OCI-LY7 (cell line): ENCODE measurements around the gene IFRD1. TPM values are rescaled to one million over a fixed set of nuclear protein-coding genes. Genes with fewer than 3 reads are reported as not detected.

Experiments used
- BruUV-seq: library from RNA; stranded (reverse); fragments of 400-500 nt; replicated peaks from 2 replicates; lab custom pipeline; 2021; lab: Mats Ljungman, UMichigan
- CTCF ChIA-PET: fragments of 300-600 bp; sonication (Branson Sonifier 250); formaldehyde crosslinking; loops from one replicate; lab custom pipeline; 2022; ENCODE audit warnings: antibody characterized with exemption; ENCODE audit not compliant: unreplicated experiment; lab: Charles Lee
- POLR2A ChIA-PET: fragments of 300-600 bp; sonication (Branson Sonifier 250); formaldehyde crosslinking; loops from one replicate; lab custom pipeline; 2022; ENCODE audit warnings: antibody characterized with exemption; lab: Charles Lee
- DNase-seq: peaks from one replicate; pipeline ENCODE4 v3.0.0-alpha.2; 2015; ENCODE audit warnings: low spot score
- H2AFZ ChIP-seq: fragments of 200-600 bp; sonication (generic), shearing (Covaris generic); 2 replicates; pipeline ENCODE4 v1.6.1; 2014; ENCODE audit warnings: mild to moderate bottlenecking, antibody characterized with exemption, low read length, moderate library complexity
- H3K27ac ChIP-seq: fragments of 200-600 bp; sonication (generic); 2 replicates; pipeline ENCODE4 v1.5.1; 2014; ENCODE audit warnings: mixed run types, low read depth, mild to moderate bottlenecking, moderate library complexity, low read length, inconsistent platforms; ENCODE audit not compliant: poor library complexity, severe bottlenecking
- H3K36me3 ChIP-seq: fragments of 200-600 bp; sonication (generic); 2 replicates; pipeline ENCODE4 v1.6.1; 2014; ENCODE audit warnings: mild to moderate bottlenecking, antibody characterized with exemption, low read length, moderate library complexity, mixed read lengths; ENCODE audit not compliant: insufficient read depth
- H3K4me1 ChIP-seq: fragments of 200-600 bp; sonication (generic); 2 replicates; pipeline ENCODE4 v1.5.1; 2014; ENCODE audit warnings: mild to moderate bottlenecking, low read length; ENCODE audit not compliant: insufficient read depth, poor library complexity, severe bottlenecking
- H3K4me2 ChIP-seq: fragments of 200-600 bp; sonication (generic); 2 replicates; pipeline ENCODE4 v1.6.1; 2014; ENCODE audit warnings: mild to moderate bottlenecking, low read length
- H3K4me3 ChIP-seq: fragments of 200-600 bp; sonication (generic); 2 replicates; pipeline ENCODE4 v1.5.1; 2014; ENCODE audit warnings: mild to moderate bottlenecking, low read depth, low read length; ENCODE audit not compliant: poor library complexity, severe bottlenecking
- H3K79me2 ChIP-seq: fragments of 200-600 bp; sonication (generic); 2 replicates; pipeline ENCODE4 v1.6.1; 2016; ENCODE audit warnings: low read depth, mild to moderate bottlenecking, low read length, moderate library complexity, mixed read lengths; ENCODE audit not compliant: insufficient read depth
- H3K9me2 ChIP-seq: fragments of 200-600 bp; sonication (generic); 2 replicates; pipeline ENCODE4 v1.6.1; 2016; ENCODE audit warnings: mild to moderate bottlenecking, low read length, mixed read lengths; ENCODE audit not compliant: insufficient read depth
- H3K9me3 ChIP-seq: fragments of 200-600 bp; sonication (generic); 2 replicates; pipeline ENCODE4 v1.6.1; 2014; ENCODE audit warnings: mild to moderate bottlenecking, mixed run types, low read length, mixed read lengths
- H4K20me1 ChIP-seq: fragments of 200-600 bp; sonication (generic); 2 replicates; pipeline ENCODE4 v1.6.1; 2014; ENCODE audit warnings: mild to moderate bottlenecking, antibody characterized with exemption, low read length, moderate library complexity, mixed read lengths; ENCODE audit not compliant: insufficient read depth
- EZH2phosphoT487 ChIP-seq: fragments of 200-600 bp; sonication (generic); IDR thresholded peaks from 2 replicates; pipeline ENCODE4 v1.6.1; 2018; ENCODE audit warnings: low read depth, borderline replicate concordance, mild to moderate bottlenecking, mixed run types, antibody characterized with exemption, low read length, moderate library complexity, mixed read lengths
- intact Hi-C: fragments of 100-400 bp; cut with micrococcal nuclease; formaldehyde crosslinking; loops from one replicate; pipeline ENCODE4 v1.10.0; 2022; ENCODE audit not compliant: unreplicated experiment
- total RNA-seq, 2 experiments: library from RNA; depleted of rRNA in 1 of 2; stranded (reverse); fragments of >200 nt in 1 of 2; shearing (Covaris generic) in 1 of 2; gene quantifications; 2 replicates each; pipeline ENCODE4 v1.2.3, GENCODE V29; 2014 to 2022
- TF ChIP-seq, protein P1 (sequence below): fragments of 200-600 bp; sonication (generic); conservative IDR thresholded peaks from 2 replicates; pipeline ENCODE4 v1.5.1; 2014; ENCODE audit warnings: mild to moderate bottlenecking, antibody characterized with exemption, low read length, moderate library complexity, mixed read lengths

IFRD1 gene
- total RNA-seq, 2 experiments from 2014 or later, result 49.1 to 65.6 TPM

DNA sequence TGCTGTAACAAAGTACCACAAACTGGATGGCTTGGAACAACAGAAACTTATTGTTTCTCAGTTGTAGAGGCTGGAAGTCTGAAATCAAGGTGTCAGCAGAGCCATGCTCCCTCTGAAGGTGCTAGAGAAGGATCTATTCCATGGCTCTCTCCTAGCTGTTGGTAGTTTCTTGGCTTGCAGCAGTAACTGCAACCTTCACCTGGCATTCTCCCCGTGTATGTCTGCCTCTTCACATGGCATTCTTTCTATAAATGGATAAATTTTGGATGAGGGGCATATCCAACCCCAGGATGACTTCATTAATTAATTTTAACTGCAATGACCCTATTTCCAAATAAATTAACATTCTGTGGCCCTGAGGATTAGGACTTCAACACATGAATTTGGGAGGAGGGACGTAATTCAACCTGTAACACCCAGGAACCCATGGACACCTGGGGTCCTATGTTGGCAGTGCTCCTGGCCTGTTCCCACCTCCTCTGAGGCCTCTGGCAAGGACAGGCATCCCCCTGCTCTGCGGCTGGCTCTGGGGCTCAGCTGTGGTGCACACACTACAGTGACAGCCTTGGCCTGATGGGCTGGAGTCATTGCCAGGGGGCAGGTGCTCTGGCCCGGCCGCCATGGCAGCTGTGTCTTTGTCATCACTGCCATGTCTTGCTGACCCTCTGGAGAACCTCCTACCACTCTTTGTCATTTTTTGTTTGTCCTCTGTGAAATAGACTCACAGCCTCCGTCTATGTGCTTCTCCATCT is 61.4 kb downstream of the IFRD1 start:
- no peak for DNase-seq
- H4K20me1 ChIP-seq, result no peaks in the 10 kb centered on the region
- H3K4me2 ChIP-seq, result no peak overlapping the region
- no peaks in the 10 kb centered on the region for H3K9me2 ChIP-seq
- TF ChIP-seq, protein P1, sequence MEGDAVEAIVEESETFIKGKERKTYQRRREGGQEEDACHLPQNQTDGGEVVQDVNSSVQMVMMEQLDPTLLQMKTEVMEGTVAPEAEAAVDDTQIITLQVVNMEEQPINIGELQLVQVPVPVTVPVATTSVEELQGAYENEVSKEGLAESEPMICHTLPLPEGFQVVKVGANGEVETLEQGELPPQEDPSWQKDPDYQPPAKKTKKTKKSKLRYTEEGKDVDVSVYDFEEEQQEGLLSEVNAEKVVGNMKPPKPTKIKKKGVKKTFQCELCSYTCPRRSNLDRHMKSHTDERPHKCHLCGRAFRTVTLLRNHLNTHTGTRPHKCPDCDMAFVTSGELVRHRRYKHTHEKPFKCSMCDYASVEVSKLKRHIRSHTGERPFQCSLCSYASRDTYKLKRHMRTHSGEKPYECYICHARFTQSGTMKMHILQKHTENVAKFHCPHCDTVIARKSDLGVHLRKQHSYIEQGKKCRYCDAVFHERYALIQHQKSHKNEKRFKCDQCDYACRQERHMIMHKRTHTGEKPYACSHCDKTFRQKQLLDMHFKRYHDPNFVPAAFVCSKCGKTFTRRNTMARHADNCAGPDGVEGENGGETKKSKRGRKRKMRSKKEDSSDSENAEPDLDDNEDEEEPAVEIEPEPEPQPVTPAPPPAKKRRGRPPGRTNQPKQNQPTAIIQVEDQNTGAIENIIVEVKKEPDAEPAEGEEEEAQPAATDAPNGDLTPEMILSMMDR, result no peak
- no peak for TF ChIP-seq EZH2phosphoT487
- H3K36me3 ChIP-seq, result no peaks in the 10 kb centered on the region
- H3K27ac ChIP-seq, result no peak overlapping the region
- BruUV-seq, result no TSS peak
- no peak overlapping the region for H2AFZ ChIP-seq
- no peaks in the 10 kb centered on the region for H3K79me2 ChIP-seq
- H3K4me1 ChIP-seq, result no peaks in the 10 kb centered on the region
- no peak overlapping the region for H3K4me3 ChIP-seq
- intact Hi-C loops, result no loop called here
- ChIA-PET POLR2A (no interaction called here), CTCF (no interaction called here)
- no peaks in the 10 kb centered on the region for H3K9me3 ChIP-seq

DNA sequence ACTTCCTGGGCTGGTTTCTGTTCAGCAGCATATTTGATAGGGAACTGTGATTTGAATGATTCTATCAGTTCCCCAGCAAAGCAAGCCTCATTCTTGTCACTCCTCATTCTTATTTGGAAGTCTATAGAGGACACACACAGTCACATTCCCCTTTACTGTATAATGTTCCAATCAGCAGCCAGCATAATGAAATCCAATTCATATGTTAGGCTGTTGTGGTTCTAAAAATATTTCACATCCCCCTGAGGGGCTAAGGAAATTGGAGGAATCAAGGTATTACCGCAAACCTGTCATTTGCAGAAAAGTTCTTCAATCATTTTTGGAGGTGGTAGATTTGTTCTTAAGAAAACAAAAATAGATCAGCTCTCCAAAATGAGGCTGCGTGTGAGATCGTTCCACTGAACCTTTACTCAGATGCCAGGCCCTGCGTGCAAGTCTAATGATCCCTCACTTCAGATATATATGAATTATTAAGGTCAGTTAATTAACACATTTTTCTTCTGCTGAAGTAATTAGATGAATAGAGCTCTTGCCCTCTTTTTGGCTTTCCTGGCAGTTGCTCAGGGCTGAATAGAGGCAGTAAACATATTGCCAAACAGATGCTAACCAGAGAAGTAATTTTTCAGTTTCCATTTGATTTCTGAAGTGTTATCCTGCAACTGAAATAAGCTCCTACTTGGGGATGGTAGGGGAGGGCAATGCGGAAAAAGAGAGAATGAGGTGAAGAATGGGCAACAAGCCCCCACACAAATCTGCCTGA is 62.4 kb downstream of the IFRD1 start:
- no peak overlapping the region for H3K27ac ChIP-seq
- no peaks in the 10 kb centered on the region for H3K79me2 ChIP-seq
- TF ChIP-seq, protein P1, result no peak
- TF ChIP-seq EZH2phosphoT487, result no peak
- no peaks in the 10 kb centered on the region for H3K9me3 ChIP-seq
- no TSS peak for BruUV-seq
- CTCF ChIA-PET, result no interaction called here
- H3K4me3 ChIP-seq, result no peak overlapping the region
- no peaks in the 10 kb centered on the region for H3K36me3 ChIP-seq
- no peaks in the 10 kb centered on the region for H3K9me2 ChIP-seq
- POLR2A ChIA-PET, result interaction anchor here (0.7 to 0.8 kb wide), 2 partner anchors 14 to 1318 kb away, joined by 3 read pairs; no protein-coding TSS in a partner anchor
- no peak overlapping the region for H2AFZ ChIP-seq
- no peaks in the 10 kb centered on the region for H3K4me1 ChIP-seq
- DNase-seq, result no peak
- no peak overlapping the region for H3K4me2 ChIP-seq
- H4K20me1 ChIP-seq, result no peaks in the 10 kb centered on the region
- intact Hi-C loops, result no loop called here

DNA sequence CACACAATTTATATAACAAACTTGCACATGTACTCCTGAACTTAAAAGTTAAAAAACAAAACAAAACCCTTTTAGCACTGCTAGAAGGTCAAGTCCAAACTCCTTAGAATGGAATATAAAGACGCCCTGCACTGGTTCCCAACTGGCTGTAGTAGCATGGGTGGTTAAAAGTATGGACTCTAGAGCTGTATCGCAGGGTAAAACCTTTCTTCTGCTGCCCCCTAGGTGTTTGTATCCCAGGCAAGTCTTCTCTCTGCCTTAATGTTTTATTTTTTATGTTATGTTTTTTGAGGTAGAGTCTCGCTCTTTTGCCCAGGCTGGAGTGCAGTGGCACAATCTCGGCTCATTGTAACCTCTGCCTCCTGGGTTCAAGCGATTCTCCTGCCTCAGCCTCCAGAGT is 65.7 kb downstream of the IFRD1 start:
- Histone ChIP-seq H3K27ac (no peak overlapping the region), H2AFZ (no peak overlapping the region), H3K4me1 (no peaks in the 10 kb centered on the region), H4K20me1 (no peaks in the 10 kb centered on the region), H3K9me3 (no peaks in the 10 kb centered on the region), H3K4me3 (no peak overlapping the region), H3K79me2 (no peaks in the 10 kb centered on the region), H3K4me2 (no peak overlapping the region), H3K9me2 (no peaks in the 10 kb centered on the region), H3K36me3 (no peaks in the 10 kb centered on the region)
- CTCF ChIA-PET, result no interaction called here
- intact Hi-C loops, result no loop called here
- DNase-seq, result no peak
- no TSS peak for BruUV-seq
- TF ChIP-seq, protein P1, result peak; percentile 32; the same call in 1 of the 2 replicates
- TF ChIP-seq EZH2phosphoT487, result no peak
- POLR2A ChIA-PET, result no interaction called here
